Panc1 (cell line): ENCODE results near the gene ZBED5. TPM values are rescaled to one million over a fixed set of nuclear protein-coding genes. Genes with fewer than 3 reads are reported as not detected.
"Not testable (repeated sequence)": the region's sequence is repeated elsewhere in the genome, so short reads cannot be mapped to it uniquely, and the experiment has no call there.

Experiments
- ATAC-seq: fragments of 200-7000 bp; cut with Tn5 transposase; 2 replicates; pipeline ENCODE4 v1.9.1; 2020; ENCODE audit warnings: mild to moderate bottlenecking, moderate library complexity
- BruUV-seq: library from RNA; stranded (reverse); fragments of 400-500 nt; replicated peaks from 2 replicates; lab custom pipeline; 2021; lab: Mats Ljungman, UMichigan
- CTCF ChIA-PET: fragments of 300-600 bp; sonication (Branson Sonifier 250); formaldehyde crosslinking; loops from one replicate; lab custom pipeline; 2022; ENCODE audit warnings: antibody characterized with exemption; lab: Charles Lee
- POLR2A ChIA-PET: fragments of 300-600 bp; sonication (Branson Sonifier 250); formaldehyde crosslinking; loops from one replicate; lab custom pipeline; 2022; ENCODE audit warnings: antibody characterized with exemption; lab: Charles Lee
- DNase-seq: peaks from one replicate; pipeline ENCODE4 v3.0.0-alpha.2; 2010; ENCODE audit warnings: low read depth, low spot score
- H3K27ac ChIP-seq: 2 replicates; pipeline ENCODE4 v1.5.1; 2011; ENCODE audit warnings: mild to moderate bottlenecking, low read length, inconsistent platforms
- H3K27me3 ChIP-seq: fragments of 200-500 bp; sonication (Bioruptor generic); 2 replicates; pipeline ENCODE4 v1.6.0; 2014; ENCODE audit warnings: low read length, inconsistent platforms; ENCODE audit not compliant: control insufficient read depth, insufficient read depth
- H3K36me3 ChIP-seq: fragments of 200-500 bp; sonication (Bioruptor generic); 2 replicates; pipeline ENCODE4 v1.5.1; 2014; ENCODE audit warnings: inconsistent platforms, mild to moderate bottlenecking, low read length, moderate library complexity; ENCODE audit not compliant: control insufficient read depth, insufficient read depth
- H3K4me1 ChIP-seq: 2 replicates; pipeline ENCODE4 v1.5.1; 2011; ENCODE audit warnings: inconsistent platforms, mild to moderate bottlenecking, low read length, moderate library complexity; ENCODE audit not compliant: control insufficient read depth, insufficient read depth
- H3K4me3 ChIP-seq, 2 experiments: 2 replicates each; pipeline ENCODE4 v1.5.1; 2011 to 2012; ENCODE audit warnings: low read depth in 2 of 2, low read length in 2 of 2, mild to moderate bottlenecking in 2 of 2, inconsistent platforms in 1 of 2, moderate library complexity in 1 of 2
- H3K9me3 ChIP-seq: fragments of 200-500 bp; sonication (Bioruptor generic); 2 replicates; pipeline ENCODE4 v1.5.1; 2014; ENCODE audit warnings: low read depth, mild to moderate bottlenecking, inconsistent platforms, low read length, moderate library complexity; ENCODE audit not compliant: control insufficient read depth, insufficient read depth
- POLR2AphosphoS5 ChIP-seq: IDR thresholded peaks from 2 replicates; pipeline ENCODE4 v1.6.1; 2012; ENCODE audit warnings: mild to moderate bottlenecking, low read depth, low read length, moderate library complexity
- SIN3A ChIP-seq: IDR thresholded peaks from 2 replicates; pipeline ENCODE4 v1.6.1; 2012; ENCODE audit warnings: low read depth, mild to moderate bottlenecking, low read length, moderate library complexity, borderline replicate concordance; ENCODE audit not compliant: insufficient read depth
- TCF7L2 ChIP-seq: IDR thresholded peaks from 2 replicates; pipeline ENCODE4 v1.6.1; 2011; ENCODE audit warnings: mild to moderate bottlenecking, low read depth, low read length, inconsistent platforms
- in situ Hi-C: cut with HindIII; loops from 2 replicates; pipeline ENCODE4 v1.10.0; 2016; ENCODE audit warnings: low sequenced_read_pairs, low pct_unique_long_range_greater_than_20kb
- intact Hi-C: fragments of 100-400 bp; cut with micrococcal nuclease; formaldehyde crosslinking; loops from one replicate; pipeline ENCODE4 v1.10.0; 2022; ENCODE audit not compliant: unreplicated experiment
- total RNA-seq: library from RNA; stranded (reverse); gene quantifications from one replicate; pipeline ENCODE4 v1.2.1, GENCODE V29; 2021; ENCODE audit not compliant: unreplicated experiment
- TF ChIP-seq, protein P1 (sequence below), 2 experiments: IDR thresholded peaks; 2 replicates each; pipeline ENCODE4 v1.6.1; 2011 to 2012; ENCODE audit warnings: low read depth in 2 of 2, control low read depth in 1 of 2, low read length in 1 of 2, mild to moderate bottlenecking in 1 of 2, moderate library complexity in 1 of 2; ENCODE audit not compliant: insufficient read depth in 1 of 2
- TF ChIP-seq, protein P2 (sequence below): fragments of 450-650 bp; IDR thresholded peaks from 2 replicates; pipeline ENCODE4 v1.5.1; 2017; ENCODE audit warnings: mild to moderate bottlenecking

The ZBED5 gene
- total RNA-seq, 1 experiment from 2014 or later, result 114 TPM

GRCh38 chr11:10886652-10887250 lies 28.9 kb upstream of the ZBED5 start:
- Histone ChIP-seq H3K27me3 (no peaks in the 10 kb centered on the region), H3K36me3 (no peaks in the 10 kb centered on the region), H3K27ac (peak overlapping the region; percentile 4; the same call in 1 of the 2 replicates), H3K4me1 (no peaks in the 10 kb centered on the region; the same call in 1 of the 2 replicates), H3K4me3 (no peak overlapping the region), H3K9me3 (peaks cover 24% of the 10 kb centered on the region; the same call in 1 of the 2 replicates)
- TF ChIP-seq SIN3A, result no peak
- TF ChIP-seq POLR2AphosphoS5, result no peak
- TF ChIP-seq, protein P1, sequence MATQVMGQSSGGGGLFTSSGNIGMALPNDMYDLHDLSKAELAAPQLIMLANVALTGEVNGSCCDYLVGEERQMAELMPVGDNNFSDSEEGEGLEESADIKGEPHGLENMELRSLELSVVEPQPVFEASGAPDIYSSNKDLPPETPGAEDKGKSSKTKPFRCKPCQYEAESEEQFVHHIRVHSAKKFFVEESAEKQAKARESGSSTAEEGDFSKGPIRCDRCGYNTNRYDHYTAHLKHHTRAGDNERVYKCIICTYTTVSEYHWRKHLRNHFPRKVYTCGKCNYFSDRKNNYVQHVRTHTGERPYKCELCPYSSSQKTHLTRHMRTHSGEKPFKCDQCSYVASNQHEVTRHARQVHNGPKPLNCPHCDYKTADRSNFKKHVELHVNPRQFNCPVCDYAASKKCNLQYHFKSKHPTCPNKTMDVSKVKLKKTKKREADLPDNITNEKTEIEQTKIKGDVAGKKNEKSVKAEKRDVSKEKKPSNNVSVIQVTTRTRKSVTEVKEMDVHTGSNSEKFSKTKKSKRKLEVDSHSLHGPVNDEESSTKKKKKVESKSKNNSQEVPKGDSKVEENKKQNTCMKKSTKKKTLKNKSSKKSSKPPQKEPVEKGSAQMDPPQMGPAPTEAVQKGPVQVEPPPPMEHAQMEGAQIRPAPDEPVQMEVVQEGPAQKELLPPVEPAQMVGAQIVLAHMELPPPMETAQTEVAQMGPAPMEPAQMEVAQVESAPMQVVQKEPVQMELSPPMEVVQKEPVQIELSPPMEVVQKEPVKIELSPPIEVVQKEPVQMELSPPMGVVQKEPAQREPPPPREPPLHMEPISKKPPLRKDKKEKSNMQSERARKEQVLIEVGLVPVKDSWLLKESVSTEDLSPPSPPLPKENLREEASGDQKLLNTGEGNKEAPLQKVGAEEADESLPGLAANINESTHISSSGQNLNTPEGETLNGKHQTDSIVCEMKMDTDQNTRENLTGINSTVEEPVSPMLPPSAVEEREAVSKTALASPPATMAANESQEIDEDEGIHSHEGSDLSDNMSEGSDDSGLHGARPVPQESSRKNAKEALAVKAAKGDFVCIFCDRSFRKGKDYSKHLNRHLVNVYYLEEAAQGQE (IDR thresholded peaks at IDR 0.05; ENCODE audit: insufficient read depth in 1 of 2, low read depth in 2 of 2, low read length in 1 of 2), result no peak
- TF ChIP-seq TCF7L2, result no peak
- TF ChIP-seq, protein P2, sequence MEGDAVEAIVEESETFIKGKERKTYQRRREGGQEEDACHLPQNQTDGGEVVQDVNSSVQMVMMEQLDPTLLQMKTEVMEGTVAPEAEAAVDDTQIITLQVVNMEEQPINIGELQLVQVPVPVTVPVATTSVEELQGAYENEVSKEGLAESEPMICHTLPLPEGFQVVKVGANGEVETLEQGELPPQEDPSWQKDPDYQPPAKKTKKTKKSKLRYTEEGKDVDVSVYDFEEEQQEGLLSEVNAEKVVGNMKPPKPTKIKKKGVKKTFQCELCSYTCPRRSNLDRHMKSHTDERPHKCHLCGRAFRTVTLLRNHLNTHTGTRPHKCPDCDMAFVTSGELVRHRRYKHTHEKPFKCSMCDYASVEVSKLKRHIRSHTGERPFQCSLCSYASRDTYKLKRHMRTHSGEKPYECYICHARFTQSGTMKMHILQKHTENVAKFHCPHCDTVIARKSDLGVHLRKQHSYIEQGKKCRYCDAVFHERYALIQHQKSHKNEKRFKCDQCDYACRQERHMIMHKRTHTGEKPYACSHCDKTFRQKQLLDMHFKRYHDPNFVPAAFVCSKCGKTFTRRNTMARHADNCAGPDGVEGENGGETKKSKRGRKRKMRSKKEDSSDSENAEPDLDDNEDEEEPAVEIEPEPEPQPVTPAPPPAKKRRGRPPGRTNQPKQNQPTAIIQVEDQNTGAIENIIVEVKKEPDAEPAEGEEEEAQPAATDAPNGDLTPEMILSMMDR, result no peak
- intact Hi-C loops, result no loop called here
- DNase-seq (no peak), ATAC-seq (0 out of 2 replicates have a peak, but pooled peaks have one; percentile 39)
- no TSS peak for BruUV-seq
- ChIA-PET POLR2A (interaction anchor here (0.5 kb wide), 1 partner anchor 78 kb away, joined by 5 read pairs; no protein-coding TSS in a partner anchor), CTCF (no interaction called here)
- in situ Hi-C loops, result no loop called here

DNA sequence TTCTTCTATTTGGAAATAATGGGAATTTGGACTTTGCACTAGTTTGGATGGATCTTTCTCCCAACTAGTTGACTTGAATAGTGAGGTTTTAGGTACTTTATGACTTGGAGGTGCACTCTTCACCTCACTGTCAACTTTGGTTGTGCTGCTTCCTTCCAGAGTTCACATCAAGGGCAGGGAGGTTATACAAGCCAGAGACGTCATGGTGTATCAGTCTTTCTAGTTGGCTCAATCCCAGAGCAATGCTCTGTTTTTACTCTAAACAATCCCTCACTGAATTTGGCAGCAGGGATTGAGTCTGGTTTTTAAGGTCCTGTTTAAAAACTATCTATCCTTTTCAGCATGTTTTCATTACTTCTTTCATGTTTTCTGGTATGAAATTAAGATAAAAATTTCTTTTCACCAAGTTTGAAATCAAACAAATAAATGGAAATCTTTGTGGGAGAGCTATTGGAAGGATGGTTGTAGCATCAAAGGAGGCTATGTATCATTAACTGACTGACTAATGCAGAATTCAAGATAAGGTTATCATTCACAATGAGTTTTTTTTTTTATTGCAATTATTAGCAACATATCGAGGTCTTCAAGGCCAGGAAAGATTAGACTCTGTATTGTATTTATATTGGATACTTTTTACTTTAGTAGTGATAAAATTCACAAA lies 28.0 kb upstream of the ZBED5 start:
- CTCF ChIA-PET, result interaction anchor here (0.6 kb wide), 1 partner anchor 15 kb away, joined by 3 read pairs; no protein-coding TSS in a partner anchor

DNA sequence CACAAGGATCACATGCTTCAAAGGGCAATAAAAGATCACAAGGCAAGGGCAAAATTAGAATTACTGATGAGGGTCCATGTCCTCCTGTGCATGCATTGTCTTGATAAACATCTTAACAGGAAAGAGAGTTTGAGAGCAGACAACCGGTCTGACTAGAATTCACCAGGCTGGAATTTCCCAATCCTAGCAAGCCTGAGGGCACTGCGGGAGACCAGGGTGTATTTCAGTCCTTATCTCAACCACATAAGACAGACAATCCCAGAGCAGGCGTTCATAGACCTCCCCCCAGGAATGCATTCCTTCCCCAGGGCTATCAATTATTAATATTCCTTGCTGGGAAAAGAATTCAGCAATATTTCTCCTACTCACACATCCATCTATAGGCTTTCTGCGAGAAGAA lies 26.4 kb upstream of the ZBED5 start:
- DNase-seq, H3K36me3 ChIP-seq, CTCF ChIA-PET, H3K27me3 ChIP-seq, BruUV-seq, H3K4me1 ChIP-seq, H3K4me3 ChIP-seq, ATAC-seq, H3K27ac ChIP-seq, intact Hi-C loops, POLR2A ChIA-PET, in situ Hi-C loops: not testable (repeated sequence)
- H3K9me3 ChIP-seq, result peaks cover 19% of the 10 kb centered on the region; the same call in 1 of the 2 replicates

More for the DNA sequence above, 28.0 kb upstream of the ZBED5 start:
- TF ChIP-seq, protein P2, result no peak
- intact Hi-C loops (no loop called here), in situ Hi-C loops (no loop called here)
- no peak overlapping the region for H3K4me3 ChIP-seq
- no peaks in the 10 kb centered on the region for H3K36me3 ChIP-seq
- H3K9me3 ChIP-seq, result peaks cover 24% of the 10 kb centered on the region; the same call in 1 of the 2 replicates
- BruUV-seq, result no TSS peak
- POLR2A ChIA-PET, result no interaction called here
- no peaks in the 10 kb centered on the region for H3K27me3 ChIP-seq
- no peaks in the 10 kb centered on the region; the same call in 1 of the 2 replicates for H3K4me1 ChIP-seq
- DNase-seq (no peak), ATAC-seq (no peak)
- H3K27ac ChIP-seq, result peak overlapping the region; percentile 60; the same call in 1 of the 2 replicates
